NCI-H524 treated with DMSO at 0.1 percent for 48 hours (cell line): Measurements from ENCODE around the gene SLC38A10.
"Not testable (repeated sequence)": the region's sequence is repeated elsewhere in the genome, so short reads cannot be mapped to it uniquely, and the experiment has no call there.

Experiments
- DNase-seq: peaks from one replicate; lab custom pipeline; 2025; lab: John Stamatoyannopoulos, UW

The SLC38A10 gene

GRCh38 chr17:81311946-81312345 lies 16.8 kb upstream of the SLC38A10 start:
- no peak for DNase-seq

GRCh38 chr17:81310949-81311550 lies 15.9 kb upstream of the SLC38A10 start:
- DNase-seq = no peak

GRCh38 chr17:81309859-81310839 lies 15.0 kb upstream of the SLC38A10 start:
- DNase-seq = no peak

GRCh38 chr17:81309140-81309858 lies 14.2 kb upstream of the SLC38A10 start:
- DNase-seq = no peak

GRCh38 chr17:81308784-81309139 lies 13.7 kb upstream of the SLC38A10 start:
- DNase-seq = not testable (repeated sequence)

- no peak for DNase-seq
Observed at GRCh38 chr17:81307636-81308560, 12.8 kb upstream of the SLC38A10 start.

GRCh38 chr17:81306898-81307510 lies 11.9 kb upstream of the SLC38A10 start:
- no peak for DNase-seq

GRCh38 chr17:81306491-81306890 lies 11.4 kb upstream of the SLC38A10 start:
- DNase-seq = no peak

GRCh38 chr17:81305051-81305630 lies 10.0 kb upstream of the SLC38A10 start:
- peak; percentile 41 for DNase-seq

- DNase-seq = no peak
Observed at GRCh38 chr17:81304196-81305015, 9.3 kb upstream of the SLC38A10 start.

- DNase-seq = no peak
Observed at GRCh38 chr17:81303385-81303784, 8.3 kb upstream of the SLC38A10 start.

- DNase-seq = no peak
Observed at GRCh38 chr17:81302861-81303333, 7.8 kb upstream of the SLC38A10 start.

- no peak for DNase-seq
Observed at GRCh38 chr17:81302324-81302723, 7.2 kb upstream of the SLC38A10 start.

GRCh38 chr17:81301195-81302144 lies 6.4 kb upstream of the SLC38A10 start:
- no peak for DNase-seq

GRCh38 chr17:81300586-81301155 lies 5.6 kb upstream of the SLC38A10 start:
- DNase-seq = no peak

GRCh38 chr17:81299846-81300585 lies 4.9 kb upstream of the SLC38A10 start:
- no peak for DNase-seq

- DNase-seq = no peak
Observed at GRCh38 chr17:81298991-81299738, 4.1 kb upstream of the SLC38A10 start.
